GM21390 (cell line): ENCODE measurements around the gene PIP5KL1.

Source experiments
- ATAC-seq: cut with Tn5 transposase; IDR thresholded peaks from one replicate; pipeline ENCODE4 v1.9.1; 2021; ENCODE audit not compliant: unreplicated experiment

The PIP5KL1 gene, protein sequence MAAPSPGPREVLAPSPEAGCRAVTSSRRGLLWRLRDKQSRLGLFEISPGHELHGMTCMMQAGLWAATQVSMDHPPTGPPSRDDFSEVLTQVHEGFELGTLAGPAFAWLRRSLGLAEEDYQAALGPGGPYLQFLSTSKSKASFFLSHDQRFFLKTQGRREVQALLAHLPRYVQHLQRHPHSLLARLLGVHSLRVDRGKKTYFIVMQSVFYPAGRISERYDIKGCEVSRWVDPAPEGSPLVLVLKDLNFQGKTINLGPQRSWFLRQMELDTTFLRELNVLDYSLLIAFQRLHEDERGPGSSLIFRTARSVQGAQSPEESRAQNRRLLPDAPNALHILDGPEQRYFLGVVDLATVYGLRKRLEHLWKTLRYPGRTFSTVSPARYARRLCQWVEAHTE

DNA sequence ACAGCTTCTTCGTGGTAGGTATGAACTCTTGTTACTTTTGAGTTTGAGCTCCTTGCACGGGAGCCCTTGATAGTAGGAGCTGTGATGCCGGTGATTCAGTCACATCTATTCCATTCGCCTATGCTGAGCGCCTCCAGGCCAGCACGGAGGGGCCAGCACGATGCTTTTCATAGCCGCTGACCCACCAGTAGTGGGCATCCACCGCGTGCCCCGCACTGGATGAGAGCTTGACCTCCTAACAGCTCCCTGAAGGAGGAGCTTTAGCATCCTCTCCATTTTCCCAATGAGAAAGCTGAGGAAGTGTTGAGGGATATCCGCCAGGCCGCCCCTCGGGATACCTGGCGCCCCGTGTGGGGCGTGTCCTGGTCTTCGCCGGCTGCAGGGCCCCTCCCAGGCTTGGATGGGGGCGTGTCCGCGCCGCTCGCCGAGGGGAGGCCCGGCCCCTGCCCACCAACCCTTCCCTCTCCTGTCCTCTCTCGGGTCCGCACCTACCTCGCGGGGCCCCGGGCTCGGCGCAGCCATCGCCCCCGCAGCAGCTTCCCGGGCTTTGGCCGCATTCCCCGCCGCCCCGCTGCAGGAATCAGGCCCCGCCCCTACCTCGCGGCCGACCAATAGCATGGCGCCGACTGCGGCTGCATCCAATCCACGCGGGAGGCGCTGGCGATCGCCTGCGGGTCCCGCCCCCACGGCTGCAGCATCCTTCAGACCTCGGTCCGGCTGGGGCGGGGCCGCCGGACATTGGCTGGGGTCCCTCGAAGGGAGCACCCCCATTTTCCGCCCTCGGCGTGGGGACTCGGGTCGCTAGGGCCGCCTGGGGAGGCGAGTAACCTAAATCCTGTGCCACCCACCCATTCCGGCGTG, at the start of gene PIP5KL1:
PIP5KL1 (minus strand) TSS at position 547 of the 861 bp plus-strand sequence; CDS start at position 522, 25 bp downstream.
- ATAC-seq: peak; percentile 73

- ATAC-seq: peak; percentile 30
Measured at GRCh38 chr9:127980060-127980705, 49.6 kb upstream of the PIP5KL1 start.

- peak; percentile 32 for ATAC-seq
Measured at GRCh38 chr9:127979333-127980059, 48.9 kb upstream of the PIP5KL1 start.

DNA sequence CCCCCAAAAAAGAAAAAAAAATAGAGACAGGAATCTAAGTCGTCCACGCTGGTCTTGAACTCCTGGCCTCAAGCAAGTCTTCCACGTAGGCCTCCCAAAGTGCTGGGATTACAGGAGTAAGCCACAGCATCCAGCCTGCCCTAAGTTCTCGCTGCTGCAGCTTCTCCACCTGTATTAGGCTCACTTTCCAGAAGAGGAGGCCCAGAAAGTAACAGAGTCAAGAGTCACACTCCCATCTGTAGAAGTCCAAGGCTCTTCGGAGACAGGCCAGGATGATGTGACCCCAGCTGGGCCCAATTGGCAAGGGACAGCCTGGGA, 48.4 kb upstream of the PIP5KL1 start:
- ATAC-seq: no peak

GRCh38 chr9:127977884-127978647, 47.5 kb upstream of the PIP5KL1 start:
- ATAC-seq: no peak

GRCh38 chr9:127977009-127977883, 46.7 kb upstream of the PIP5KL1 start:
- no peak for ATAC-seq

DNA sequence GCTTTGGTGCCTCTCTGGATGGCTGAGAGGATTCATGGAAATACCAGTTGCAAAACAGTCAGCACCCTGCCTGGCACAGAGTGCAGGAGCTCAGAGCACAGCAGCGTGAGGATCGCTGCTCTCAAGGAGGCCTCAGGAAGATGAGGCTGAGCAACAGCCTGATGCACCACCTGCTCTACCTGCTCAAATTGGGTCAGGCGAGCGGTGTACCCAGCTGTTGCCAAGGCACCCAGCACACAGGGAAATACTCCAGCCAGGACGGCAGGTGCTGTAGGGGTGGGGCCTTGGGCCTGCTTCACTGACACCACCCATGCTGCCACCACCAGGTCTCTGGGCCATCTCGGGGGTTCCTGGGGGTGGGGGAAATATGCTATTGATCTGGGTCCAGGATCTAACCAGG, 45.9 kb upstream of the PIP5KL1 start:
- ATAC-seq: no peak

DNA sequence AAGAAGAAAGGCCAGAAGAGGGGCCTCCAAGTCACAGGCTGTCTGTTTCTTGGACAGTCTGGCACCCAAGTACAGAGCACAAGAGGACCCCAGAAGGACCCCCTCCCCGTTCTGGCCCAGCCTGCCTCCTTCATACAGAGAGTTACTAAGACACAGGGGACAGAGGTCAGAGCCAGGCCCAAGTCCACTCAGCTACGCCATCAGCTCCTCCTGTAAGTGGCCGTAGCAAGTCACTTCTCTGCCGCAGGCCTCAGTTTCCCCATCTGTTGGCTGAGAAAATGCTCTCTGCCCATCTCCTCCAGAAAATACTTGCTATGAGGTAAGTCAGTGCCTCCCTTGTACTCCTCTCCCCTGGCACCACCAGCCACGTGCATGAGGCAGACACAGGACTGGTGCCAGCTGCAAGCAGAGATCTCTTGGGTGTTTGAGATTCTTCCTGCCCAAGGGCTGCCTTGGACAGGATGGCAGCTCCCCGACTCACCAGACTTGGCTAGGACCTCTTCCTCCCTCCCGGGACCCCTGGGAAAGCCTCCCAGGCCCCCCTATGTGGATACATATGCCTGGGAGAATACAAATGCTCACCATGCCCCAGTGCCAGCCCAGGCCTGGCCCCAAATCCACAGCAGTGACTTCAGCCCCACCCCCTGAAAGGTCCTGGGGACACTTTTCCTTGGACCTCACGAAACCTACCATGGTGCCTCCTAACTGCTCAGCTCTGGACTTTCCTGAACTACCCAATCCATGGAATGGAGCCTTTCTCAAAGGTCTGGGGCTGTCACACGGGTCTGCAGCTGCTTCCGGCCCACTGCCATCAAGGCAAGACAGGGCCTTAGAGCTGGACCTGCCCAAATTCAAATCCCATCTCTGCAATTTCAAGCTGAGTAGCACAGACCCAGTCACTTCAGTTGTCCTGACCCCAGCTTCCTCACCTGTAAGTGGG, 45.1 kb upstream of the PIP5KL1 start:
- no peak for ATAC-seq

GRCh38 chr9:127974769-127975261, 44.2 kb upstream of the PIP5KL1 start:
- no peak for ATAC-seq

GRCh38 chr9:127974001-127974768, 43.6 kb upstream of the PIP5KL1 start:
- no peak for ATAC-seq

GRCh38 chr9:127973169-127974000, 42.8 kb upstream of the PIP5KL1 start:
- no peak for ATAC-seq

GRCh38 chr9:127972236-127972871, 41.8 kb upstream of the PIP5KL1 start:
- no peak for ATAC-seq

GRCh38 chr9:127971357-127972235, 41.0 kb upstream of the PIP5KL1 start:
- no peak for ATAC-seq

- peak; percentile 72 for ATAC-seq
Measured at GRCh38 chr9:127970401-127971313, 40.1 kb upstream of the PIP5KL1 start.
